NOMO-1 (cell line): Measurements from ENCODE around the gene KCNQ1.

ENCODE experiments used
- DNase-seq, 2 experiments: peaks; one replicate each; lab custom pipeline; 2025; ENCODE audit not compliant: unreplicated experiment in 2 of 2; lab: John Stamatoyannopoulos, UW

The KCNQ1 gene

GRCh38 chr11:2797121-2797711, 352.4 kb downstream of the KCNQ1 start:
- no peak for DNase-seq

GRCh38 chr11:2797741-2798361, 353.0 kb downstream of the KCNQ1 start:
- no peak for DNase-seq

- no peak for DNase-seq
These were observed 354.3 kb downstream of the KCNQ1 start for GRCh38 chr11:2798951-2799761.

GRCh38 chr11:2799881-2800654, 355.3 kb downstream of the KCNQ1 start:
- no peak for DNase-seq

GRCh38 chr11:2800655-2801531, 356.1 kb downstream of the KCNQ1 start:
- DNase-seq: no peak

GRCh38 chr11:2801711-2802388, 357.0 kb downstream of the KCNQ1 start:
- DNase-seq: no peak

- DNase-seq: no peak
These were observed 357.8 kb downstream of the KCNQ1 start for GRCh38 chr11:2802389-2803185.

- no peak for DNase-seq
These were observed 358.6 kb downstream of the KCNQ1 start for GRCh38 chr11:2803186-2804091.

GRCh38 chr11:2804189-2804588, 359.4 kb downstream of the KCNQ1 start:
- no peak for DNase-seq

GRCh38 chr11:2804701-2805387, 360.0 kb downstream of the KCNQ1 start:
- no peak for DNase-seq

GRCh38 chr11:2805388-2806056, 360.7 kb downstream of the KCNQ1 start:
- no peak for DNase-seq

- DNase-seq: no peak
These were observed 361.7 kb downstream of the KCNQ1 start for GRCh38 chr11:2806351-2807024.

- DNase-seq: no peak
These were observed 362.3 kb downstream of the KCNQ1 start for GRCh38 chr11:2807025-2807681.

GRCh38 chr11:2807801-2808241, 363.0 kb downstream of the KCNQ1 start:
- no peak for DNase-seq
